GM10847 (cell line): ENCODE measurements around the gene SMYD1.

Experiments
- POLR2A ChIP-seq: IDR thresholded peaks from 2 replicates; pipeline ENCODE4 v1.6.1; 2011; ENCODE audit not compliant: insufficient read length; ENCODE audit errors: extremely low read depth

The SMYD1 gene

DNA sequence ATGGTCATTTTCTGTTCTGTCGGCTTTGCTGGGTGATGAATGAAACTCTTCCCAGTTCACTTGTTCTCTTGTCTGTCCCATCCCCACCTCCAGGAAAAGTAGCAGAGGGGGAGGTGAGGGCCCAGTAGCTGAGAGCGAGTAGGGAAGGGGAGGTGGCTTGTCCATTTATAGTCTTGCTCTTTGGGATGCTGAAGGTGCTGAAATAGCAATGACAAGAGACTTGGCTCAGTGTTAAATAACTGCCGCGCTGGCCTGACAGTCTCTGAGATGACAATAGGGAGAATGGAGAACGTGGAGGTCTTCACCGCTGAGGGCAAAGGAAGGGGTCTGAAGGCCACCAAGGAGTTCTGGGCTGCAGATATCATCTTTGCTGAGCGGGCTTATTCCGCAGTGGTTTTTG, at the start of gene SMYD1:
Gene SMYD1 (plus strand): TSS at position 228 of the 400 bp plus-strand sequence. CDS start 40 bp downstream, at position 268.
- TF ChIP-seq POLR2A: no peak

DNA sequence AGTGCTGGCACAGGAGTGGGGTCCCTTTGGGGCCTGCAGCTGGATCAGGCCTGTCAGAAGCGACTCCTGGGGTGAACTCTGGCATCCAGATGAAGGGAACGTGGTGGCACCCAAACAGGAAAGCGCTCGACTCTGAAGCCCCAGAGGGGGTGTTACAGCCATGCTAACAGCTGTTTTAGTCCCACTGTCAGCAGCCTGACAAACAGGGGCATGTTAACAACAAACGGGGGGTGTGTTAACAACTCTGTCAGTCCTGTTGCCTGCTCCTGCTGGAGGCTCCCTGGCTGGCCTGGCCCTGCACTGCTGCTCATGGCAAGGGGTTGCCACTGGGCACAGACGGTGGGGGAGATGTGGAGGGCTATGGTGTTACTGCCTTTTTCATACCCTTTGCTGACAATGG, 48.7 kb upstream of the SMYD1 start:
- no peak for TF ChIP-seq POLR2A

DNA sequence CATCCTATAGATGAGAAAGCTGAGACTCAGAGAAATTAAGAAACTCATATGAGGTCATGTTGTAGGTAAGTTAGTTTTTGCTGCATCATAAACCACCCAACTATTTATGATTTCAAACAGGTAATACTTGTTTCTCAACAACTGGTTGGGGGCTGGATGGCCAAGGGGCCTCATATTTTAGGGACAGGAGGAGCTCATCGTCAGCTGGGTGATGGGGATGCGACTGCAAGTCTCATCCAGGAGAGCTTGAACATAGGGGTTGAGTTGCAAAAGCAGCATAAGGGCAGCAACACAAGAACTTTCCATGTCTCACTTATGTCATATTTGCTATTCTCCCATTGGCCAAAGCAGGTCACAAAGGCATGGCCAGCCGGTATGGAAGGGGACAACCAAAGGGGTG, 47.6 kb upstream of the SMYD1 start:
- no peak for TF ChIP-seq POLR2A

DNA sequence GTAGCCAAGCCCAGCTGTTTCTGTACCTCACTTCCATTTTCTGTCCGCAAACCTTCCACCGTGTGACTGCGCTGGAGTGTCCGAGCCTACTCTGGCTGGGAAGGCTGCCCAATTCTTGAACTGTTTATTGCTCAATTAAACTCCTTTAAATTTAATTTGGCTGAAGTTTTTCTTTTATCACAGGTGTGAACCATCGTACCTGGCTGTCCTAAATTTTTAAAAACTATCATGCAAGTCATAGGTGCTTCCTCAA, 45.0 kb upstream of the SMYD1 start:
- TF ChIP-seq POLR2A: no peak

DNA sequence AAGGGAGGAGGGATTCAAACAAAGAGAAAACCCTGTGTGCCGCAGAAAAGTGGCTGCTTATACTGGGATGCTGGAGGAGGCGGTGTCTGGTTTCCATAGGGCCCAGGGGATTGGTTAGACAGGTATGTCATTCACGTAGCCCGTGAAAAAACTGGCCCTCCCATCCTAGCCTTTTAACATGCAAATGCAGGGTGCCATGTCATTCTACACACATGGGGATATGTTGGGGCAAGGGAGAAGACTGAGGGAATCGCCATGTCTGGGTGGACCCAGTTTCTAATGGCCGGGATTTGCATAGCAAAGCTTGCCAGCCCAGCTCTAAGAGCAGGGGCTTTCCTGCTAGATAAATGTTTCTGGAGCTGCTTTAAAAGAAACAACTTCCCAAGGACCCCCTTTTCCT, 43.1 kb upstream of the SMYD1 start:
- TF ChIP-seq POLR2A: no peak

DNA sequence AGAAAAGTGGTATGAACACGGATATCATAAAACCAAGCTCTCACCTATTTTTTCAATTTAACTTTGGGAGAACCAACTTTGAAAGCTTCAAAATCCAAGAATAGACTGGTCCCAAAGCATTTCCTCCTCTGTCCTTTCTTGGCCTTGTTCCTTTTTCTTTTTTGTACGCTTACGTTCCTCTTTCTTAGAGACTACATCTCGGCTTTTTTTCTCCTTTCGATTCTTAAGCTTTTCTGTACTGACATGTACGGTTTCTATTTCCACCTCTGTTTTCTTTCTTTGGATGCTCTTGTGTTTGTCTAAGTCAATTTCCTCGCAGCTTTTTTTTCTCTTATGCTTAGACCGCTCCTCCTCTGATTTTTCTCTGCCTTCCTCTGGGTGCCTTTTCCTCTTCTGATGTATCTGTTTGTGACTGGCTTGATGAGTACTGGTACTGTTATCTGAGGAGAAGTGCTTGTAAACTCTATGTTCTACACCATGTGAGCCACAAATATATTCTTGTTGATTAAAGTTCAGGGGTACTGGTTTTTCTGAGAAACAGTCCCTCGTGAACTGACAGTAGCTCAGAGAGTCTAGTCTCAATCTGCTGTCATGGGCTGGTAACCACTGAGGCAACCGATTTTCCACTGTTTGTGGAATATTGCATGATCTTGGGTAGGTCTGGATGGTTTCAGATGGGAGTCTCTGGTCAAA, 39.8 kb upstream of the SMYD1 start:
- TF ChIP-seq POLR2A: no peak

DNA sequence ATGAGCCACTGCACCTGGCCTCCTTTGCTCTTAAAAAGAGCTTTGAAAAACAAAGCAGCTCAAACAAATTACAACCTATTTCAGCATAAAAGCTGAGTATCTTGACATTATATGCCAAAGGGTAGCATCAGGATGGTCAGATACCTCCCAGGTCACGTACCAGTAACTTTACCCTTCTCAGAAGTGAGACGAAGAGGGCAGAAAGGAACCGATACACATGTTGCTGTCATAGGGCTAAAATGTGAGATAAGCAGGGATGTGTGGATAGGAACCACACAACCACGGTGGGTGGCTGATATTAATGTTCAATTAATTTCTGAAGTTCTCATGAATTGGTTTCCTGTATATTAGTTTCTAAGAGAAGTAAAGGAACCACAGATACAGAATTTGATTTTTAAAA, 38.7 kb upstream of the SMYD1 start:
- no peak for TF ChIP-seq POLR2A

DNA sequence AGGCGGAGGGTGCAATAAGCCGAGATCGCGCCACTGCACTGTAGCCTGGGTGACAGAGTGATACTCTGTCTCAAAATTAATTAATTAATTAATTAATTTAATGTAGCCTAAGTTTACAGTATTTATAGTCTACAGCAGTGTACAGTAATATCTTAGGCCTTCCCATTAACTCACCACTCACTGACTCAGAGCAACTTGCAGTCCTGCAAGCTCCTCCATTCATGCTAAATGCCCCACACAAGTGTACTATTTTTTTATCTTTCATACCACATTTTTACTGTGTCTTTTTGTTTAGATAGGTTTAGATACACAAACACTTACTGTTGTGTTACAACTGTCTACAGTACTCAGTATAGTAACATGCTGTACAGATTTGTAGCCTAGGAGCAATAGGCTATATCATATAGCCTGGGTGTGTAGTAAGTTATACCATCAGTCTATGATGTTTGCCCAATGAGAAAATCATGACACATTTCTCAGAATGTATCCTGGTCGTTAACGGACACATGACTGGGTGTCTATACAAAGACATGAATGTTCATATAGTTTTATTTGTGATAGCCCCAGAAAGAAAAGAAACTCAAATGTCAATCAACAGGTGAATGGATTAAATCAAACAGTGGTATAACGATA, 35.4 kb upstream of the SMYD1 start:
- TF ChIP-seq POLR2A: no peak

DNA sequence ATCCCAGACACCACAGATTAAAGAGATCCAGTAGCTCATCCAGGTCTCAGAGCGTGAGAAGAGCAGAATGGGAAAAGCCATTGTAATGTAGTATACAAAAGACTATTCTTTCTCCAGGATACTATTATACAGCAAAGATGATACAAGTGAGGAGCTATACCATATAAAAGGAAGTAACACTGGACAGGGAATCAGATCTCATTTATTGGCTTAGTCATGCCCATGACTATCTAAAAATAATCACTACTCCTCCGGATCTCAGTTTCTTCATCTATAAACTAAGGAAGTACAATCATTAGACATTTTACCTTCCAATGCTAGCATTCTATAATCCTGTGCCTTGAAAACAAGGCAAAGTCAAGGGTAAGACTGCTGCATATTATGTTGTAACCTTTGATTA, 31.4 kb upstream of the SMYD1 start:
- no peak for TF ChIP-seq POLR2A

DNA sequence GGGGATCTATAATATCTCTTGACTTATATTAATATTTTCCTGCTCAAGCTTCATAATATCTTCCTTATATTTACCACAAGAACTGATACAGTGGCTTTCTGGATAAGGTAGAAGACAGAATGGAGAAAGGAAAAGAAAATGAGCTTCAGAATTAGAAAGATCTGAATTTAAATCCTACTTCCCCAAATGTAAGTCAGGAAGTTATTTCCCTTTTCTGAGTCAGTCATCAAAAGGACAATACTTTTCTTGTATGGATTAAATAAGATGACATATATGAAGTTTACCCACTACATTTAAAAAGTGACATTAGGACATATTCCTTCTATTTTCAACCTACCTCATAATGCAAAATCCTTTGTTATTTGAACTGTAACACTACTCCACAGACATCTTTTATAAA, 31.0 kb upstream of the SMYD1 start:
- TF ChIP-seq POLR2A: no peak

DNA sequence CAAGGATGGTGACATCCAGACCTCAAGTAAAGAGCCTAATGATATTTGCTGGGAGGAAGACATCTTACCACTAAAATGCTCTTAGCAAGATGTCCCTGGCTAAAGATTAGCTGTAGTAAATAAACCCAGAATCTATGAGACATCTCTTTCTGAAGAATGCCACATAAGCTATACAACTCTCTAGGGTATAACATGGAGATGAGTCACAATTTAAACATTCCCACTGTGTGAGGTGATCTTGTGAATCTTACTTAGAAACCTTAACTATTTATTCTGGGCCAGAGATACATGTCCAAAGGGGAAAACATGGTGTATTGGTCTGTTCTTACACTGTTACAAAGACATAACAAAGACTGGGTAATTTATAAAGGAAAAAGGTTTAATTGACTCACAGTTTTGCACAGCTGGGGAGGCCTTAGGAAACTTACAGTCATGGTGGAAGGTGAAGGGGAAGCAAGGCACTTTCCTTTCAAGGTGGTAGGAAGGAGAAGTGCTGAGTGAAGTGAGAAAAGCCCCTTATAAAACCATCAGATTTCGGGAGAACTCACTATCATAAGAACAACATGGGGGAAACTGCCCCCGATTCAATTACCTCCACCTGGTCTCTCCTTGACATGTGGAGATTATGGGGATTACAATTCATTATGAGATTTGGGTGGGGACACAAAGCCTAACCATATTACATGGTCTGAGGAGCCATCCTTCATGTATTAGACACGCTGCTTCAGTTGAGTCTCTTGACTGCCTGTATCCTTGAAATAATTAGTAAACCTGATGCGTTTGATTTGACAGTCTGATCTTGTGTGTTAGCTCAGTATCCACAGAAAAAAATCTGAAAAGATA, 29.1 kb upstream of the SMYD1 start:
- TF ChIP-seq POLR2A: no peak

DNA sequence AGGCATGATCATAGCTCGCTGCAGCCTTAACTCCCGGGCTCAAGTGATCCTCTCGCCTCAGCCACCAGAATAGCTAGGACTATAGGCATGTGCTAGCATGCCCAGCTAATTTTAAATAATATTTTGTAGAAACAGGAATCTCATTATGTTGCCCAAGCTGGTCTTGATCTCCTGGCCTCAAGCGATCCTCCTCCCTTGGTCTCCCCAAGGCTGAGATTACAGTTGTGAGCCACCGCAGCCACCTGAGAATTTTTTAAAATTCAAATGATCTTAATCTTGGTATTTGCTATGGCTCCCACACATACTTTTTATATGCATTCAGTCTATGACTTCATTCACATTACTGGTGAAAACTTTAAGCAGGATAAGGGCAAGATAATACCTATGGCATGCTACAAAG, 25.1 kb upstream of the SMYD1 start:
- TF ChIP-seq POLR2A: no peak

DNA sequence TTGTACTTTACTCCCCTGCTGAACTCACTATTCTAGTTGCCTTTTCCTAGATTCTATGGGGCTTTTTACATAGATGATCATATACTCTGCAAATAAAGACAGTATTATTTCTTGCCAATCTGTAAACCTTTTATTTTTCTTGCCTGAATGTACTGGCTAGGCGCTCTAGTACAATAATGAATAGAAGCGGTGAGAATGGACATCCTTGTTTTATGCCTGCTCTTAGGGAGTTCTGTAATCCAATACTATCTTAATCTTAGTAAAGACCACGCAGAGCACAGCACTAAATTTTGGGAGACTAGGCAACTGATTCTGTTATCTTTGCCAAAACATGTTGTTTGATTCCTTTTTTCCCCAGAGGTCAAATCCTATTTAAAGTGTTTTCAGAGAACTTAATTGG, 19.1 kb upstream of the SMYD1 start:
- TF ChIP-seq POLR2A: no peak

DNA sequence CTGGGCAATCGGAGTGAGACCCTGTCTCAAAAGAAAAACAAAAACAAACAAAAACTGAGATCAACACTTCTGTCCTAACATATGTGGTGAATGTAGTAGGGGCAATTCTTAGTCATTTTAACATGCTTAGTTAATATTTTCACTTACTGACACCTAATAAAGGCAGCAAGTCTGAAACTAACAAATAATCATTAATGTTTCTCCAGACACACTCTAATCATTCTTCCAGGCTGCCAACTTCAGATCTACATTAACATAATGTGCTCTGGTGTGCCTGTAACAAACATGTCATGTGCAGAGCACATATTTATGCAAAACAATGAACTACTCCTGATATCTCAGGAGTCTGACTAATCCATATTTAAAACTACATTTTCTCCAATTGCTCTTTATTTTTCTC, 18.0 kb upstream of the SMYD1 start:
- no peak for TF ChIP-seq POLR2A

DNA sequence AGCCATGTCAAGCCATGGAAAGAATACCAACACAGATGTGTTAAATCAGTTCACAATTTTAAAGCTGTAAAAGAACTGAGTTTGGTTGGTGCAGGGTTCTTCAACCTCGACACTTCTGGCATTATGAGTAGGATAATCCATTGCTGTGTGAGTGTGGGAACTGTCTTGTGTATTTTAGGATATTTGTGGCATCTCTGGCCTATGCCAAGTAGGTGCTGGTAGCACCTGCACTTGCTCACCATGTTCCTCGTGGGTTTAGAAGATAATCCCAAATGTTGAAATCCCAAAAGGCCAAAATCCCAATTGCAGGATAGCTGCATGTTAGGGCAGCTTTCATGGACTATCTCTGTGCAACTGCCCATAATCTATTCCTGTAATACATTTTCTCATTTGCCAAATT, 15.8 kb upstream of the SMYD1 start:
- TF ChIP-seq POLR2A: no peak

DNA sequence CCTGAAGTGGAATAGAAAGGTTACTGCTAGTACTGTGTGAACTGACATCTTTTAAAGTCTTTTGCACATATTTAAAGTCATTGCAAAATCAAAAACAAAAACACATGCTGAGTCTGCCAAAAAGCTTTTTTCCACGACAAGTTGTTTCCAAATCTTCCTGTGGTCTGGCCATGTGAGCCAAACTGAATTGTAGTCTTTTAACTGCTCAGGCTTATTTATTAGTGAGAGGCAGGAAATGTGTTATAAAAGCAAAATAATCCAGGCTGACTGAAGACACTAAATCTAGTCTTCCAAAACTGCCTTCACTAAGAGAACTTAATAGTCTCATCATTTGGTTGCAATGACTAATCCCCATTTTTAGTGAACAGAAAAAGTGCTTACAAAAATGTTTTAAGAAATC, 14.3 kb upstream of the SMYD1 start:
- no peak for TF ChIP-seq POLR2A

DNA sequence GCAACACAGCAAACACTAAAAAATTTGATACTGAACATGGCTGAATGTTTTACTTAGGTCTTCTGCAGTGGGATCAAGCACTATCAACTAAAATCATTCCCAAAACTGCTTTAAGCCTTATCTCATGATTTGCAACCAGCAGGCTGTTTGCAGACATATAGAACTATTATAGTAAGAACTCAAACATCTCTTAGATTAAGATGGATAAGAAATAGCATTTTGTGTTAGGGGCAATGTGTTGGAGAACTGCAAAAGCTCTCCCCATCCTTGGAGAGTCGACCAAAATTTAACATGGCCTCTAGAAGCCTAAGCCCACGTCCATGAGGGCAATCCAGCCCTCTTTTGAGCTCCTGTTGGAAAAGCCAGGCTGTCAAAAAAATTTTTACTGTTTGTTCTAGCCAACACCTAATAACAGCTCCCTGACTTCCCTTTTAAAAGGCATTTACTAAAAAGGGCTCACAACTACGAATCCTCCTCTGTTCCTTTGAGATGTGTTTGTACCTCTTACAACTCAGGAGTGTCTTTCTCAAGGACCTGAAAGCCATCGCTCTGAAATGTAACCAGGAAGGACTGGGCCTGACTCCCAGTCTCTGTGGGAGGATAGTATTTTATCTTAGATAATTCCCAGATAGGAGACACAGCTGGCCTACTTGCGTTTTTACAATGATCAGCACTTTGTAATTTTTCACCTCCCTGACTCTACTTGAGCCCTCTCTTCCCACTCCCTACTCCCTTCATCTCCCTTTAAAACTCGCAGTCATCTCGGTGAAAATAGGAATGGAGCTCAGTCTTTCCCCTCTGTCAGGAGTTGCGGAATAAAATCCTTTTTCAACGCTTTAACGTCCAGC, 13.5 kb upstream of the SMYD1 start:
- no peak for TF ChIP-seq POLR2A
